ENCODE measurements around the gene YWHAQ.
A peak's percentile ranks its signal among the peaks of the same experiment; 100 is the strongest.

YWHAQ gene

DNA sequence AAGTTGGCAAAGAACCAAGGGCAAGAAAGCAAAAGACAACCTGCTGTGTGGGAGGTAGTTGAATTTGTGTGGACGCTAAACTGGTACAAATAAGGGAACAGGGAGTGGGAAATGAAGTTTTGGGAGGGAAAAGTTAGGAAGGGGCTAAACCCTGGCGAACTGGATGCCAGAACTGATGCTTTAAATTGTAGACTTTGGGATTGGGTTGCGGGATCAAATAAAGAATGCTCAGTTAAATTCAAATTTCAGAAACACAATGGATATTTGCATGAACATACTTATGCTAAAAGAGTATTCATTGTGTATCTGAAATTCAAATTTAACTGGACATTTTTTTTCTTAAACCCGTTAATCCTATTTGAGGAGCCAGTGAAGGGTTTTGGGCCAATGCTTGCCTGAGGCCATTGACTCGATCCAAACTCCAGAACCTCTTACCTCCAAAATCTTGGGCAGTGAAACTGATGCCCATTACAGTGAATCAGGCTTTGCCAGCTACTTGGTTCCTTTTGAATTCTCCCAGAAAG, 44.2 kb upstream of the YWHAQ start:
- DNase-seq (ENCODE audit: low spot score) = no peak
- H3K27ac ChIP-seq = peak overlapping the region; percentile 86; the same call in 1 of the 2 replicates
- ChIA-PET CTCF (interaction anchor here (0.8 kb wide), 1 partner anchor 125 kb away, joined by 4 read pairs; no protein-coding TSS in a partner anchor), POLR2A (ENCODE audit: low non-redundant PET) (no interaction called here)
- TF ChIP-seq, protein P1, sequence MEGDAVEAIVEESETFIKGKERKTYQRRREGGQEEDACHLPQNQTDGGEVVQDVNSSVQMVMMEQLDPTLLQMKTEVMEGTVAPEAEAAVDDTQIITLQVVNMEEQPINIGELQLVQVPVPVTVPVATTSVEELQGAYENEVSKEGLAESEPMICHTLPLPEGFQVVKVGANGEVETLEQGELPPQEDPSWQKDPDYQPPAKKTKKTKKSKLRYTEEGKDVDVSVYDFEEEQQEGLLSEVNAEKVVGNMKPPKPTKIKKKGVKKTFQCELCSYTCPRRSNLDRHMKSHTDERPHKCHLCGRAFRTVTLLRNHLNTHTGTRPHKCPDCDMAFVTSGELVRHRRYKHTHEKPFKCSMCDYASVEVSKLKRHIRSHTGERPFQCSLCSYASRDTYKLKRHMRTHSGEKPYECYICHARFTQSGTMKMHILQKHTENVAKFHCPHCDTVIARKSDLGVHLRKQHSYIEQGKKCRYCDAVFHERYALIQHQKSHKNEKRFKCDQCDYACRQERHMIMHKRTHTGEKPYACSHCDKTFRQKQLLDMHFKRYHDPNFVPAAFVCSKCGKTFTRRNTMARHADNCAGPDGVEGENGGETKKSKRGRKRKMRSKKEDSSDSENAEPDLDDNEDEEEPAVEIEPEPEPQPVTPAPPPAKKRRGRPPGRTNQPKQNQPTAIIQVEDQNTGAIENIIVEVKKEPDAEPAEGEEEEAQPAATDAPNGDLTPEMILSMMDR (conservative IDR thresholded peaks at IDR 0.05; ENCODE audit: low read depth) = no peak

DNA sequence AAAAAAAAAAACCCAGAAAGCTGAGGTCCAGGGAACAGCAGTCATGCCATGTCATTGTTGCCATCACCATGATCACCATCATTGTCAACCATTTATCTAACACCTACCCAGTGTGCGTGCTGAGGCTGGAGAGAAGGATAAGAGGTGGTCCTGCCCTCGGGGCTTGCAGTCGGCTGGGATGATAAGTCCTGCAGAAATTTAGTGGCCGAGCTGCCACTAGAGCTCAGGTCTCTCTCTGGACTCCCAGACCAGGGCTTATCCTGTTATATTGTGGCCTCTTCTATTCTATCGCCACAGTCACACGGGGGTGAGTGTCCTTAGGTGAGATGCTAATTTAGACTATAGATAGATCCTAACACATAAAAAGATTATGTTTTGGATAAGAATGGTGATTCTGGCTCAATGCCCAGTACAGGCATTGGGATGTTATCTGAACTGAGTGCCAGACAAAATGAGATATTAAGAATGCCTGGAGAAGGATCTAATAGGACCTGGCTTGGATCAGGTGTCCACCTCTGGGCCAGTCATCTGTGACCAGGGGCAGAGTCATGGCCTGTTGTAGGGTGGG, 43.2 kb upstream of the YWHAQ start:
- CTCF ChIA-PET = no interaction called here
- POLR2A ChIA-PET (ENCODE audit: low non-redundant PET) = no interaction called here
- TF ChIP-seq, protein P1 (conservative IDR thresholded peaks at IDR 0.05; ENCODE audit: low read depth) = no peak
- H3K27ac ChIP-seq = no peak overlapping the region
- DNase-seq (ENCODE audit: low spot score) = no peak

DNA sequence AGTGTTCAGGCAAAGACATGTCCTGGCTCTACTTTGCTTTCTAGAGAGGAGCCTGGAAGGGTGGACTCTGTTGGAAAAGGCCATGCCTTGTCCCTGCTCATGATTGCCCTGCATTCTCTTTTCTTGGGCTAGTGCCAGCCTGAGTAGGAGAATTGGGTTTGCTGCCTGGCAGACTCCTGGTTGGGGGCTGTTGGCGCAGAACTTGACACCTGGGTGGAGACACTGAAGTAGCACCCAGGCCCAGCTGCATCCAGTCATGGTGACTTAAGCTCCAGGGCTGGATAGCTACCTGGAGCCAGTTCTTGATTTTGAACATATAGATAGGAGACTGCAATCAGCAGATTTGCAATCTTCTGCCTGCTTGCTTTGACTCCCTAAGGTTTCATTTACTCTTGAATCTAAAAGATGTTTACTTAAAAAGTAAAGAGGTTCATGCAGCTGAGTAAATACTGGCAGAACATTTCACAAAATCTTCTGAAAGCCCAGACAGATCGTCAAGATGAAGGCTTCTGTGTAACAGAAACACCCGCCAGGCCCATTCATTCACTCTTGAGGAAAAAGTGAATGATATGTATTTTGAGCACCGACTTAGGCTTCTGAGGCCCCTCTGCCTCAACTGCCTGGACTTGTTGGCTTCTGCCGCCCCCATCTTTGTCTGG, 38.0 kb upstream of the YWHAQ start:
- POLR2A ChIA-PET (ENCODE audit: low non-redundant PET) = no interaction called here
- CTCF ChIA-PET = interaction anchor here (0.6 kb wide), 1 partner anchor 124 kb away, joined by 4 read pairs; no protein-coding TSS in a partner anchor
- TF ChIP-seq, protein P1 (conservative IDR thresholded peaks at IDR 0.05; ENCODE audit: low read depth) = no peak
- peak overlapping the region; percentile 58 for H3K27ac ChIP-seq
- no peak for DNase-seq (ENCODE audit: low spot score)

DNA sequence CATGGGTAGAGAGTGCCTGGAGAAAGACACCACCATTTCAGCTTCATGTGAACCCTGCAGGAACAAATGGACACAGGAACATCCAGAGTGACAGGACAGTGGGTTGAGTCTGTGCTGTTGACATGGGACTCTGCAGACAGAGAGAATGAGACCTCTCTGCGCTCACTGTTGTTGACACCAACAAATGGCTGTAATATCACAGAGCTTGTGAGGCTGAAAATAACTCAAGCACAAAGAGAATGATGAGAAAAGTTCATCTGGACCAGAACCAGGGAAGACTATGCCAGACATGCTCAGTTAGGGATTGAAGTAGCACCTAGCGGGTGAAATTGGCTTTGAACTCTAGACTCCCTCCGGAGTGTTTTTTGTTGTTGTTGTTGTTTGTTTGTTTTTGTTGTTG, 37.0 kb upstream of the YWHAQ start:
- TF ChIP-seq, protein P1 (conservative IDR thresholded peaks at IDR 0.05; ENCODE audit: low read depth) = no peak
- POLR2A ChIA-PET (ENCODE audit: low non-redundant PET) = no interaction called here
- CTCF ChIA-PET = interaction anchor here (0.6 kb wide), 1 partner anchor 9 kb away, joined by 3 read pairs; no protein-coding TSS in a partner anchor
- peak overlapping the region; percentile 58 for H3K27ac ChIP-seq
- DNase-seq (ENCODE audit: low spot score) = no peak

DNA sequence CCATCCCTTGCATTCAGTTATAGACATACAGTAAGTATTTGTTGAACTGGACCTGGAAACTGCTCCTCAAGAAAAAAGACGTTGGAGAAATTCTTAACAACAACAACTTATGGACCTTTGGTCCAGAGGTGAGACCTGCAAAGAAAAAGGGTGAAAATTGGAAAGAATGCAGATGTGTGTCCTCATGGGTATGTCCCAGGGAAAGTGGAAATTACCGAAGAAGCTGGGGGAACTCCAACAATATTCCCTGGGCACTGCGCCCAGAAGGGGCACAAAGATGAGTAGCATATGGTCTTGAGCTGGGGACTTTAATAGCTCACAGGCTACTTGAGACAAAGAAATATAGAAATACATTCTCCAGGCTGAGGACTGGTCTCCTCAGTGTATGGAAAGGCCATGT, 35.5 kb upstream of the YWHAQ start:
- TF ChIP-seq, protein P1 (conservative IDR thresholded peaks at IDR 0.05; ENCODE audit: low read depth) = no peak
- no peak for DNase-seq (ENCODE audit: low spot score)
- ChIA-PET POLR2A (ENCODE audit: low non-redundant PET) (interaction anchor here (0.8 kb wide), 1 partner anchor 28 kb away, joined by 3 read pairs; no protein-coding TSS in a partner anchor), CTCF (interaction anchor here (0.6 kb wide), 1 partner anchor 18 kb away, joined by 4 read pairs; no protein-coding TSS in a partner anchor)
- no peak overlapping the region for H3K27ac ChIP-seq

DNA sequence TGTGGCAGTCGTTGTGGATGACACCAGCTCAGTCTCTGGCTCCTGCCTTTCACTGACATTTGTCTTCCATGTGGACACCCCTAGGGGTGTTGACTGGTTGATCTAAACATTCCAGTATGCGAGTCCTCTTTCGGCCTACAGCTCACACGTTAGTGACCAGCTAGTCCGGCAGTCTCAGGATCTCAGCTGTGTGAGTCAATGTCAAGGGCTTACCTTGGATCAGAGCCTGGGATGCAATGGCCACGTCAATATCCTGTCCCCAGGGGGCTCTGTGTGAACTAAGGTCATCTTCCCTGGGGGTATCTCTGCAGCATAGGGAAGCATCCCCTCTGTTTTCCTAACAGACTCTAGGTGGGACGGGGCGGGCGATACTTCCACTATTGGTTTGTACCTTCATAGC, 35.1 kb upstream of the YWHAQ start:
- H3K27ac ChIP-seq = no peak overlapping the region
- ChIA-PET POLR2A (ENCODE audit: low non-redundant PET) (interaction anchor here (0.8 kb wide), 1 partner anchor 28 kb away, joined by 3 read pairs; no protein-coding TSS in a partner anchor), CTCF (interaction anchor here (0.6 kb wide), 2 partner anchors 19 to 62 kb away, joined by 3 to 4 read pairs; no protein-coding TSS in a partner anchor)
- TF ChIP-seq, protein P1 (conservative IDR thresholded peaks at IDR 0.05; ENCODE audit: low read depth) = no peak
- DNase-seq (ENCODE audit: low spot score) = no peak
